HG03103 (cell line): ENCODE data around the gene IWS1.

Experiments
- ATAC-seq: cut with Tn5 transposase; IDR thresholded peaks from one replicate; pipeline ENCODE4 v1.9.1; 2021; ENCODE audit warnings: low read depth; ENCODE audit not compliant: unreplicated experiment

The IWS1 gene

DNA sequence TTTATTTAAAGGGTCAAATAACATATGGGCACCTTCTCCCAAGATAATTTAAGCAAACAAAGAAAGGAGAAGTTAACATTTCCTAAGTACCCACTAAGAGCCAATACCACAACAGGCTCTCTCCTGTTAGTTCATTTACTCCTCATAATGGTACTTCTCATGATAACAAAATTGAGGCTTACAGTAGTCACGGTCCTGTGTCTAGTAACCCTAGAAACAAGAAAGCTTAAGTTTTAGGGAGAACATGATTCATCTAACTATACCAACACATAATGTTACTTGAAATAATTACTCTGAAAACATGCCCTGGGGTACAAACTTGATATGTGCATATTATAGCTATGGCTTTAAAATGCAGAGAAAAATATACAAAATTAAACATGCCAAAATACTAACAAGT is 19.8 kb downstream of the IWS1 start:
- ATAC-seq = no peak

DNA sequence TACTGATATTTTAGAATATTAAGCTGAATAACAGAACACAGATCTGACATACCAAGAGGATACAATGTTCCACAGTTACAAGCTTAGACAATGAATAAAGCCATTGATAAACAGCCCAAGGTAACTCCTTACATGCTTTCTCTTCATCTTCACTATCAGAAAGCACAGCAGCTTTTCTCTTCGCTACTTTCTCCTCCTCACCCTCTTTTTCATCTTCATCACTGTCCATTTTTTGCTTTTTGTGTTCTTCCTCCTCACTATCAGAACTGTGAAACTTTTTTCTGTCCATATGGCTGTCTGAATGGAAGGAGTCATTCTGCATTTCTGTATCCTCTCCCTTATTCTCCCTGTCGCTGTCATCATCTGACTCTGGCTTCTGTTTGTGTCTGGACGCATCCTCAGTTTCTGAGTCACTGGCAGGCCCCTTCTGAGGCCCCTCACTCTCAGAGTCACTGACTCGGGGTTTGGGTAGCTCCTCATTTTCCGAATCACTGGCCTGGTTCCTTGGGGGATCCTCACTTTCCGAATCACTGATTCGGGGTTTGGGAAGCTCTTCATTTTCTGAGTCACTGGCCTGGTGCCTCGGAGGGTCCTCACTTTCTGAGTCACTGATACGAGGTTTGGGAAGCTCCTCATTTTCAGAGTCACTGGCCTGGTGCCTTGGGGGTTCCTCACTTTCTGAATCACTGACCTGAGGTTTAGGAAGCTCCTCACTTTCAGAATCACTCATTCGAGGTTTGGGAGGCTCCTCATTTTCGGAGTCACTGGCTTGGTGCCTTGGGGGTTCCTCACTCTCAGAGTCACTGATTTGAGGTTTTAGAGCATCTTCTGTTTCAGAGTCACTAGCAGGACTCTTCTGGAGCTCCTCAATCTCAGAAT is 21.5 kb downstream of the IWS1 start:
- no peak for ATAC-seq

DNA sequence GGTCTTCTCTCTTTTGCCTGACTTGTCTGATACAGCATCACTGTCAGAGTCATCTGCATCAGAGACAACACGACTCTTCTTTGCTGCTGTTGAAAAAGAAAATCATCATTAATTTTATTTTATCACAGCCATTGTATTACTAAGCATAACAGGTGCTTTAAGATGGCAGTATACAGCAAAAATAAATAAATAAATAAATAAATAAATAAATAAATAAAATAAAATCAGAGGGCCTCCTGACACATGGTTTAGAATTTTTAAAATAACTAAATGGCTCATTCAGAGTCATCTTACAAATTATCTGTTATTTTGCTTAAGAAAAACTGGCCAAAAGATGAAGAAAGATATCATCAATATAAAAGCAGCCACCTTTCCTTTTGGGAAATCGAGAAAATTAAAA is 22.8 kb downstream of the IWS1 start:
- ATAC-seq = no peak

DNA sequence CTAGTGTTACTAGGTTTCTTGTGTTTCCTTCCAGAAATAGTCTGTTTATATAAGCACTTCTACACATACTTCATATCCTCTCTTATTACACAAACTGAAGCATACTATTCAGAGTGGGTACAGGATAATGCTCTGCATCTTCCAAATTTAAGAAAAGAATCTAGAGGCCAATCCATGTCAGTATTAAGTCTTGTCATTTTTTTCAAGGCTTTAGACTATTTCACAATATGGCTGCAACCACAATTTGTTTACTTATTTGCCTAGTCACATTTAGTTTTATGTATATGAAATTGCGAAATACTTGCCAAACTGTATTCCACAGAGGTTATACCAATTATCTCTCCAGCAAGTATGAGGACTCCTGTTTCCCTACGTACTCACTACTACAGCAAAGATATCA is 27.9 kb downstream of the IWS1 start:
- ATAC-seq = no peak

DNA sequence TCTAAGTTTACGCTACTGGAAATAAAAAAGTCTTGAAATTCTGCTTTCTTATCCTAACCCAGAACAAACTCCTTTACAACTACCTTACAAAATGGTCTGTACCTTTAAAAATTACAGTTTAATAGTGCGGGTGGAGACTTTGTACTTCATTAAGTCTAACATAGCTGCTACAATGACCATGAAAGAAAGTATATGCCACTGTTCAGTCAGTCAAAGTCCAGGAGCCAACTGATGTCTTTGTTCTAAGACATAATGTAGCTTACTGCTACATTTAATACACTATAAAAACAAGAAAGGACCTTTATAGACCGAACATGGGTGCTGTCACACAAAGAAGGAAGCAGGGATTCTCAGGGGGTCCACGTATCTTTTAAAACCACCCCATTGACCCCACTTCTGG is 36.0 kb downstream of the IWS1 start:
- ATAC-seq = no peak

DNA sequence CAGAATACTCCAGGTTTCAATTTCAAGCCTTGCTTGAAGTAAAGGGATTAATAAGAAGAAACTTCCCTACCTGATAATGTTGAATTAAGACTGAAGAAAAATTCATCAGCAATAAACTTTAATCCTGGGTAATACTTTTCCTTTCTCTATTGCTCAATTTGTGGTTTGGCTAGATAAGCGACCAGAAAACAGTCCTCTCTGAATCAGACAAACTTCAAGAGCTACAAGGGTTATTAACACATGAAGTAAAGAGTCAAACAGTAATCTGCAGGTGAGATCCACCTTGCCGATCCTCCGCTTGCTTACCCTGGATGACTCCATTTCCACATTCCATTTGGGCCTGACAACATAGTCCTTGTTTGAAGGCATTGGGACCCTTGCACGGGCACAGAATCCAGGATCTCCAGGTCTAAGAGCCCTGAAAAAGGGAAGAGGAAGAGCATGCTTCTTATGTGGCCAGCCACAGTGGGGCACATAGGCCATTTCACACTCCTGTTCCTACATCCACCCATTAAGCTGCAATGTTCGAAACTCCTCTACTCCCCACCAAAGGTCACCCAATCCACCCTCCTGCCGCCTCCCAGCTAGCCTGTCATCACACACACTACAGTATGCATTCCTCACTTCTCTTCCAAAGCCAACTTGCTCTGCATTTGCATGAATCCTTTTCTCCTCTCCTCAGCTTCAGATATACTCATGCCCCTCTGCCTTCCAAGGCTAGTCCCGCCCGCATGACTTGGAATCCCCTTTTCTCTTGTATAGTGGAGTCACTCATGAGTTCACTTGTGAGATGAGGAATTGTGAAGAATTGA is 39.8 kb downstream of the IWS1 start:
- ATAC-seq = no peak

DNA sequence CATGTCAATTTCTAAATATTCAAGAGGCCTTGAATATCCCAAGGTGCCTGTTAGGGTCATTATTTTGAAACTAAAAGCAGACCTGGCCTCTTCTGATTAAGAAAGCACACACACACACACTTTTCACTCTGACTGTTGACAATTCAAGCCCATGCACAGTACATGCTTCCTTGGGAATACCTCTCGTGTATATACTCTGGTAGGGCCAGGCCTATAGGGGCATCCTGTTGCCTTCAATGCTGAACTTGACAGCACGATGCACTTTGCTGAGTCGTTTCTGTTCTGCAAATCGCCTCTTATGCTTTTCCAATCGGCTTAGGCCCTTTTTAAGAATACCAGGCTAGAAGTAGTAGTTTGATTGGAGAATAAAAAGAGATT is 40.6 kb downstream of the IWS1 start:
- ATAC-seq = no peak

DNA sequence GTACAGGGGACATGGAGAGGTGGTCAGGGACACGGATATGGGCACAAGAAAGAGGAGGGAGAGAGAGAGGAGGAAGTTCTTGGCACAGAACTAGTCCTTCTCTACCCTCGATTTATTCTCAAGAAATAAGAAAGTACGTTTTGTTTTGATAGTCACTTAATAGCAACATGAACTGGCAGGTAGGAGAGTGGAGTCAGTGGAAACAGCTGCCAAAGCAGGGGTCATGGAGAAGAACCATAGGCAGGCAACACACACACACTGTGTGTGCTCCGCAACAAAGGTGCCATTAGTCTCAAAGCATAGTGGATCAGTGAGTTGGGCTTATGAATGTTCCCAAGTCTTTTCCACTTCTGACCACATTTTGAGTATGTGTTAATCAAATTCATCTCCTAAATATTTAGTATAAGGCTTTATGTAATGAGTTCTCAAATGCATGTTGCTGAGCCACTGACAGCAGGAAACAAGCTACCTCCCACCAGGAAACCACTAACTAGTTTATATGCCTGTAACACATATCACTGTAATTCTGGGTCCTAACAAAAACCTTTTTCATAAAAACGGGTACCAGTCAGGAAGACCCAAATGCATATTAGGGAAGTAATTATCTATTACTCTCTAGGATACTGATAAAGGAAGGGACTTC is 41.1 kb downstream of the IWS1 start:
- no peak for ATAC-seq

DNA sequence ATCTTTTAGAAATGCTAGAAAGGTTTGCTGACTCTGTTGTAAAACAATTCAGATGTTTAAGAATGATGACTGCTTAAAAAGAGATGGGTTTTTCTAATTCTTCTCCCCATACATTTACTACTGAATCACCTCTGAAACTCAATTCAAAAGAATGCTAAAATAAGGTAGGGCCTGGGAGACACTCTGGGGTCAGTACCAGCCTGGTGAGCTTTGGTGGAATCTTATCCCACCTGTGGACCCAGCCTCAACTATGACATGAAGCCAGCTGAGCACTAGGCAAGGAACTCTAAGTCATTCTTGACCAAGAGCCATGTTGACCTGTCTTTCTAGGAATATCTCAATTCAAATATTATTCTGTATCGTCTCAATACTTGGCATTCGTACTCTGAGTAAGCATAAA is 44.3 kb downstream of the IWS1 start:
- ATAC-seq = no peak

DNA sequence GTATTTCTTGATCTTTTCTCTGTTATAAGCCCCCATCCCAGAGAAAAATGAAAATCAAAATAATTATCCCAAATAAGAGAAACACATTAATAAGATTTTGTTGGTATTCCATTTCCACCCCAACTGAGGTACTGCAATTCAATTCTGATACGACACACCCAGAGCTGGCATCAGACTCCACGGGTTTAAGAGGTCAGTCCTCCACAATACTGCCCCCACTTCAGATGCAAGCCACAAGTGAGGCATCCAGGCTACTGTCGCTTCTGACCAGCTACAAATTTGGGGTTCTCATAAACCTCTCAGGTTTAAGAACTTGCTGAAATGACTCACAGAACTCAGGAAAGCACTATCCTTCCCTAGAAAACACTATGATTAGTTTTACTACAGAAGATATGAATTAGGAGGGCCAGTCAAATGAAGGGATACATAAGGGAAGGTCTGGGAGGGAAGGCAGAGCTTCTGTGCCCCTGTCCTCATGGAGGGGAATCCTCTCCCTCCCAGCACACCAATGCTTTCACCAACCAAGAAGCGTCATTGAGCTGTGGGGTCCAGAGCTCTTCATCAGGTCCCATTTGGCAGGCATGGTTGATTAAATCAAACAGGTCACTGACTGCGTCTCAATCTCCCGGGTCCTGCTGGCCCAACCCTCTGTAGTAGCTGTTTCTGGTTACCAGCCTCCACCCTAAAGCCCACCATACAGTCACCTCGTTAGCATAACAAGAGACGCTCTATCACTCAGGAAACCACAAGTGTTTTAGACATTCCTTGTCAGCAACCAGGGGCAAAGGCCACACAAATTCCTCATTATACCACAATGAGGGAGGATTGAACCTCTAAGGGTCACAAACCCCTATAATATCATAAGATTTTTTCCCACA is 46.2 kb downstream of the IWS1 start:
- no peak for ATAC-seq

DNA sequence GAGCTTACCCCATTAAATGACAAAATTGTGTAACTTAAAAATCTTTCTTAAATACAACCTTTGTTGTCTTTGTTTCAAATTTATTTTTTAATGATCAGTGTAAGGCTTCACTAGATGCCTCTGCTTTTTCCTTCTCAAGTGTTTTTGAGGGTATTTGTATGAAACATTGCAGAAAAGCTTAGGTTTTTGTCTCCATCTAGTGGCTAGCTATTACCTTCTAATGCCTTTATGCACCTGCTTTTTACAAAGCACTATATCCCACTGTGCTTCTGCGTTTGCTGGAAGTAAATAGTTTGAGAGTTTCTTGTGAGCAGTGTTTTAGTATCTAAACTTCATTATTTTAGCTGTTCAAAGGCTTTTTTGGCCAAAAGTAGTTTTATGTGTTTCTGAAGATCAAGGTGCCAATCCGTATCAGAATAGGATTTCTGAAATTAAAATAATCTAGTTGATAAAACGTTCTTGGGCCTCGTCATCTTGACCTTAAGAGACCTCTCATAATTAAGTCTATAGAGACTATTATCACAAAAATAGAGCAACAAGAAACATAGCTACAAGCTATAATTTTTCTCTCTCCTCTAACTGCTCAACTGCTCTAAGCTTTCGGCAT is 47.0 kb downstream of the IWS1 start:
- no peak for ATAC-seq

DNA sequence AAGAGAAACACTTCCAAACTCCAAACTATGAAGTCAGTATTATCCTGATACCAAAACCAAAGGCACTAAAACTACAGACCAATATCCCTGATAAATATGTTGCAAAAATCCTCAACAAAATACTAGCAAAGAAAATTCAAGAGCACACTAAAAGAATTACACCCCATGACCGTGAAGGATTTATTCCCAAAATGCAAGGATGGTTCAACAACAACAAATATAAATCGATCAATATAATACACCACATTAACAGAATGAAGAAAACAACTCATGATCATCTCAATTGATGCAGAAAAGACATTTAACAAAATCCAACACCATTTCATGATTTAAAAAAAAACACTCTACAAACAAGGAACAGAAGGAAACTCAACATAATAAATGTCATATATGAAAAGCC is 50.5 kb downstream of the IWS1 start:
- no peak for ATAC-seq

DNA sequence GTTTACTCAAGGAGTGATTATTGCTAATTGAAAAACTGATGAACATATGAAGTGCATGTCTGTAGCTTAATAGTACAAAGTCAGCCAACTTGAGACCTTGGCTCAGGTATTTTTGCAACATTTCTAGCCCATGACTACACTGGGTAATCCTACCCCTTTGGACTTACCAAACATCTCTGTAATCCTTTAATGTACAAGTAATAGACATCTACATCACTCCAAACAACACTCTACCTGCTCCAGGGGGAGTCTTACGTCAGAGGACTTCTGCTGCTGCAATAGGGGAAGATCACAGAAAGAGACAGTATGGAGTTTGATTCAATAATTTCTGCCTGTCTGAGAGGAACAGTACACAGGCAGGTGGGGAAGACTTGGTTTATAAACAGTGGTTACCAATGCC is 54.0 kb downstream of the IWS1 start:
- ATAC-seq = no peak

DNA sequence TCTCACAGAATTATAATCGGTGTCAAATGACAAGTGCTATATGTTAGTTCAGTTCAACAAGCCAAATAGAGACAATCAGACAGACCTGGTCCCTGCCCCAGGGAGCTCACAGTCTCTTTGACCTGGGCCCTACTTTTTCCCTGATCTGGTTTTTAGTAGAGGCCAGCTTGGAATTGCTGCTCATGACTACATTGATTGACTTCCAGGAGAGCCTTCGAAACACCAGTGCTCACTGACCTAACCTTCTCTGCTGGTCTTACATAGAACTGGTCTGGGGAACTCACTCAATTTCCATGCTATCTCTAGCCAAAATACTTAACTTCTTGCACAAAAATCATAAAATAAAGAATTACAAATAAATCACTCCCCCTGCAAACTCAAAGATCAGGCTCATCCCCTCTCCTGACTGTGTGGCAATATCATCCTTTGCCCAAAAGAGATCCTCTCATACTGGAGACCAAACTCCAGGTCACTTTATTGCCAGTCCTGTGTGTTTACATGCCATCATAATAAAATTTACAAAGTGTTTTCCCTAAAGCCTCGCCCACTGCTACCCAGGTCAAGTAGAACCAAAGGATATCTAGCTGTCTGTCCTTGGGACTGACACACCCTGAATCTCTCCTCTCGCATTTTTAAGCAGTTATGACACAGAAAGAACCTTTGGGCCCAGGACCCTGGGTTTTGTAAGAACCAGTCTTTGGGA is 54.9 kb downstream of the IWS1 start:
- no peak for ATAC-seq

DNA sequence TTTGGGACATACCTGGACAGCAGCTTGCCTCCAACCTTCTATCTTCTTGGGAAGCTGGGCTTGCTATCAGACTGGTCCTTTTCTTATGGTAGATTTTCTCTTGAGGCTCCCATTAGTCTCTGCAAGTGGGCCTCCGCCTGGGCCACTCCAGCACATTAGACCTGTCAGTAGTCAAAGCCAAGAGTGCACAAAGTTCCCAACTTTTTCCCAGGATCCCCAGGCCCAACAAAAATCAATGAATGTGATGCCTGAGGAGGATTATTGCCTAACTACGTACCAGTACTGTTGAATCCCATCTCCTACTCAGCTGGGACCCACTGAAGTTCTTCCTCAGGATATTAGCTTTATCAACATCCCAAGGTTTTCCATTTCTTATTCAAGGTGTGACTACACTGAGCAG is 56.3 kb downstream of the IWS1 start:
- ATAC-seq = no peak

DNA sequence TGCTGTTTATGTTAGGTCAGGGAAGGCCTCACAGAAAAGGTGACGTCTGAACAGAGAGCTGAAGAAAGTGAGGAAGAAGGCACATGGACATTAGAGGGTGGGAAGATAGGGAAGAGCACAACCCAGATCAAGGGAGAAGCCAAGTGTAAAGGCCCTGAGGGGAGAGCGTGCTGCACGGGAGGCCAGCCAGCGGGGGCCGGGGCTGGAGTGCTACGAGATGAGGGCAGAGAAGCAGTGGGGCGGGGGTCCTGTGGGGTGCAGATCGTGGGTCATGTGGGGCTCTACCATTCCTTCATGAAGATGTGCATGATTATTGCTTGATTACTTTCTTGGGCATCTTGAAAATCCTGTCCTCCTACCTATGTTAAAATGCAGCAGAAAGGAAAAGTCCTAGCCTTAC is 57.2 kb downstream of the IWS1 start:
- no peak for ATAC-seq

DNA sequence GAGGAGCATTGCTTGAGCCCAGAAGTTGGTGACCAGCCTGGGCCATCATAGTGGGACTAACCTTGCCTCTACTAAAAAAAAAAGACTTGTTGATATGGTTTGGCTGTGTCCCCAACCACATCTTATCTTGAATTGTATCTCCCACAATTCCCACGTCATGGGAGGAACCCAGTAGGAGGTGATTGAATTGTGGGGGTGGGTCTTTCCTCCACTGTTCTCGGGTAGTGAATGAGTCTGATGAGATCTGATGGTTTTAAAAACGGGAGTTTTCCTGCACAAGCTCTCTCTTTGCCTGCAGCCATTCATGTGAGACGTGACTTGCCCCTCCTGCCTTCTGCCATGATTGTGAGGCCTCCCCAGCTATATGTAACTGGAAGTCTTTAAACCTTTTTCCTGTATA is 61.0 kb downstream of the IWS1 start:
- no peak for ATAC-seq

DNA sequence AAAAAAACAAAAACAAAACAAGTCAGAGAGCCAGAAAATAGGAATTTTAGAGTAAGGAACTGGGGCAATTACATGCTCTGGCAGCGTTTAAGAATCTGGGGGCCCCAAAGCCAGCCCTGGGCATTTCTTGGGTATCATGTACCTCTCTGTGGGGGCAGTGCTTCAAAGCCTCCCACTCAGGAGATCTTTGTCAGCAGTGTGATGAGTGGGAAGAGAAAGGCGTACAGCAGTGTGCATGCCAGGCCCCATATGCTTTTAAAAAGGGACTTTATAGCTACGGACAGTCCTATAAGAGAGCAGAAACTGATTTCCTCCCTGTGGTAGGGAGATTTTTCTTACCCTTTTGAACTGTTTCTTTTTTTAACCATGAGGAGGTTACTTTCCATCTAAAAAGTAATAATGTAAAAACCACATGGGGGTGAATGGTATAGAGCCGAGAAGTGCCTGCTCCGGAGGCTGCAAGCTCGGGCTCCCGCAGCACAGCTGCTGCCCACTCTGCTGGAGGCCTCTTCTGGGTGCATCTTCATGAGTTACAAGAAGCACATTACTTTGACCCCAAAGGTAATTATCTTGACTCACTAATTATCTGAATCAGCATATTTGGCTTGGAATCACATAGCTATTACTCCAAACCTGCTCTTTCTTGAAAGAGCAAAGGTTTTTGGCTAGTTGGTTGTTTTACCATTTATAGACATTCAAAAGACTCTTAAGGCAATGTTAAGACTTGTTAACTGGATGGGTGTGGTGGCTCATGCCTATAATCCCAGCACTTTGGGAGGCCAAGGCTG is 61.6 kb downstream of the IWS1 start:
- no peak for ATAC-seq
